ENCODE results near the gene TAS2R30.

TAS2R30 gene

GRCh38 chr12:11154400-11154925 is 20.0 kb upstream of the TAS2R30 start:
- H3K4me3 ChIP-seq (ENCODE audit: low read depth, low read length): no peak overlapping the region
- no peak for TF ChIP-seq CTCF (IDR thresholded peaks at IDR 0.05; ENCODE audit: control insufficient read depth, extremely low read depth, insufficient read depth)
- DNase-seq (ENCODE audit: low read depth): no peak

- no peak for DNase-seq (ENCODE audit: low read depth)
- no peak for TF ChIP-seq CTCF (IDR thresholded peaks at IDR 0.05; ENCODE audit: control insufficient read depth, extremely low read depth, insufficient read depth)
- H3K4me3 ChIP-seq (ENCODE audit: low read depth, low read length): no peak overlapping the region
Measured at GRCh38 chr12:11152725-11153124, 18.3 kb upstream of the TAS2R30 start.

- no peak for TF ChIP-seq CTCF (IDR thresholded peaks at IDR 0.05; ENCODE audit: control insufficient read depth, extremely low read depth, insufficient read depth)
- no peak for DNase-seq (ENCODE audit: low read depth)
- H3K4me3 ChIP-seq (ENCODE audit: low read depth, low read length): no peak overlapping the region
Measured at GRCh38 chr12:11150832-11151231, 16.4 kb upstream of the TAS2R30 start.

GRCh38 chr12:11147420-11147819 is 13.0 kb upstream of the TAS2R30 start:
- TF ChIP-seq CTCF (IDR thresholded peaks at IDR 0.05; ENCODE audit: control insufficient read depth, extremely low read depth, insufficient read depth): no peak
- DNase-seq (ENCODE audit: low read depth): no peak
- H3K4me3 ChIP-seq (ENCODE audit: low read depth, low read length): no peak overlapping the region

- no peak for TF ChIP-seq CTCF (IDR thresholded peaks at IDR 0.05; ENCODE audit: control insufficient read depth, extremely low read depth, insufficient read depth)
- no peak overlapping the region for H3K4me3 ChIP-seq (ENCODE audit: low read depth, low read length)
- no peak for DNase-seq (ENCODE audit: low read depth)
Measured at GRCh38 chr12:11144297-11144696, 9.9 kb upstream of the TAS2R30 start.

GRCh38 chr12:11143352-11143751 is 8.9 kb upstream of the TAS2R30 start:
- no peak for DNase-seq (ENCODE audit: low read depth)
- TF ChIP-seq CTCF (IDR thresholded peaks at IDR 0.05; ENCODE audit: control insufficient read depth, extremely low read depth, insufficient read depth): no peak

GRCh38 chr12:11136075-11136474 is 1.6 kb upstream of the TAS2R30 start:
- no peak for DNase-seq (ENCODE audit: low read depth)
- no peak for TF ChIP-seq CTCF (IDR thresholded peaks at IDR 0.05; ENCODE audit: control insufficient read depth, extremely low read depth, insufficient read depth)
- H3K4me3 ChIP-seq (ENCODE audit: low read depth, low read length): no peak overlapping the region

More at GRCh38 chr12:11143352-11143751, 8.9 kb upstream of the TAS2R30 start:
- H3K4me3 ChIP-seq (ENCODE audit: low read depth, low read length): no peak overlapping the region
